HG02610 (cell line): ENCODE results near the gene PHF2.

Source experiments
- ATAC-seq: cut with Tn5 transposase; IDR thresholded peaks from one replicate; pipeline ENCODE4 v1.9.1; 2021; ENCODE audit warnings: mild to moderate bottlenecking, moderate library complexity; ENCODE audit not compliant: unreplicated experiment

PHF2 gene

GRCh38 chr9:93585695-93586094 lies 9.3 kb downstream of the PHF2 start:
- no peak for ATAC-seq

GRCh38 chr9:93586290-93587057 lies 10.1 kb downstream of the PHF2 start:
- ATAC-seq, result no peak

GRCh38 chr9:93587284-93587650 lies 10.9 kb downstream of the PHF2 start:
- no peak for ATAC-seq

- ATAC-seq, result no peak
Measured at GRCh38 chr9:93587651-93588347, 11.4 kb downstream of the PHF2 start.

GRCh38 chr9:93588641-93589609 lies 12.5 kb downstream of the PHF2 start:
- ATAC-seq, result no peak

- ATAC-seq, result no peak
Measured at GRCh38 chr9:93589688-93590087, 13.3 kb downstream of the PHF2 start.

GRCh38 chr9:93590609-93591234 lies 14.3 kb downstream of the PHF2 start:
- no peak for ATAC-seq

GRCh38 chr9:93591301-93592007 lies 15.1 kb downstream of the PHF2 start:
- ATAC-seq, result no peak

GRCh38 chr9:93592008-93592642 lies 15.7 kb downstream of the PHF2 start:
- ATAC-seq, result no peak

GRCh38 chr9:93592643-93593021 lies 16.2 kb downstream of the PHF2 start:
- ATAC-seq, result no peak

- ATAC-seq, result no peak
Measured at GRCh38 chr9:93593144-93593658, 16.8 kb downstream of the PHF2 start.

- ATAC-seq, result no peak
Measured at GRCh38 chr9:93594041-93594756, 17.8 kb downstream of the PHF2 start.

GRCh38 chr9:93595461-93595860 lies 19.1 kb downstream of the PHF2 start:
- no peak for ATAC-seq

- ATAC-seq, result no peak
Measured at GRCh38 chr9:93595861-93596365, 19.5 kb downstream of the PHF2 start.

- ATAC-seq, result no peak
Measured at GRCh38 chr9:93596399-93596798, 20.0 kb downstream of the PHF2 start.

- no peak for ATAC-seq
Measured at GRCh38 chr9:93597142-93597706, 20.8 kb downstream of the PHF2 start.

- no peak for ATAC-seq
Measured at GRCh38 chr9:93597871-93598646, 21.7 kb downstream of the PHF2 start.
